RWPE1 (cell line): ENCODE results near the gene ILDR1.
A peak's percentile ranks its signal among the peaks of the same experiment; 100 is the strongest.

Experiments
- CTCF ChIA-PET: fragments of 350-600 bp; sonication (Branson Sonifier 250); formaldehyde crosslinking; extraction: SDS; loops from one replicate; lab custom pipeline; 2021; lab: Yijun Ruan, JAX
- POLR2A ChIA-PET: fragments of 400-600 bp; formaldehyde crosslinking; extraction: SDS; loops from one replicate; lab custom pipeline; 2020; ENCODE audit warnings: antibody characterized with exemption; ENCODE audit not compliant: low non-redundant PET; lab: Yijun Ruan, JAX
- DNase-seq: peaks from one replicate; pipeline ENCODE4 v3.0.0; 2012; ENCODE audit warnings: low spot score
- H3K27ac ChIP-seq: fragments of 450-650 bp; 2 replicates; pipeline ENCODE4 v1.5.1; 2017
- CTCF ChIP-seq: fragments of 450-650 bp; conservative IDR thresholded peaks from 2 replicates; pipeline ENCODE4 v1.5.1; 2017; ENCODE audit warnings: low read depth, mild to moderate bottlenecking

Gene ILDR1

GRCh38 chr3:121979734-121980449 is 42.2 kb downstream of the ILDR1 start:
- TF ChIP-seq CTCF, result no peak
- ChIA-PET POLR2A (no interaction called here), CTCF (no interaction called here)
- DNase-seq, result peak; percentile 56
- no peak overlapping the region for H3K27ac ChIP-seq

GRCh38 chr3:121979246-121979645 is 42.8 kb downstream of the ILDR1 start:
- ChIA-PET CTCF (no interaction called here), POLR2A (no interaction called here)
- H3K27ac ChIP-seq, result no peak overlapping the region
- DNase-seq, result no peak
- no peak for TF ChIP-seq CTCF

GRCh38 chr3:121976727-121977126 is 45.3 kb downstream of the ILDR1 start:
- H3K27ac ChIP-seq, result no peak overlapping the region
- TF ChIP-seq CTCF, result no peak
- ChIA-PET CTCF (no interaction called here), POLR2A (no interaction called here)
- DNase-seq, result no peak

GRCh38 chr3:121975702-121976302 is 46.2 kb downstream of the ILDR1 start:
- TF ChIP-seq CTCF, result no peak
- ChIA-PET CTCF (interaction anchor here (0.6 to 0.7 kb wide), 2 partner anchors 446 to 930 kb away, joined by 3 read pairs; no protein-coding TSS in a partner anchor), POLR2A (no interaction called here)
- DNase-seq, result no peak
- no peak overlapping the region for H3K27ac ChIP-seq

- CTCF ChIA-PET, result interaction anchor here (0.9 kb wide), 1 partner anchor 92 kb away, joined by 3 read pairs; no protein-coding TSS in a partner anchor
- POLR2A ChIA-PET, result no interaction called here
- no peak overlapping the region for H3K27ac ChIP-seq
- peak; percentile 90 for DNase-seq
- TF ChIP-seq CTCF, result no peak
Observed at GRCh38 chr3:121974601-121975111, 47.4 kb downstream of the ILDR1 start.

GRCh38 chr3:121970047-121970446 is 52.0 kb downstream of the ILDR1 start:
- CTCF ChIA-PET, result interaction anchor here (0.8 kb wide), 1 partner anchor 25 kb away, joined by 3 read pairs; no protein-coding TSS in a partner anchor
- no peak for DNase-seq
- POLR2A ChIA-PET, result no interaction called here
- no peak for TF ChIP-seq CTCF
- H3K27ac ChIP-seq, result no peak overlapping the region
